Measurements from ENCODE around the gene CEP295NL.
A peak's percentile ranks its signal among the peaks of the same experiment; 100 is the strongest.

CEP295NL gene

DNA sequence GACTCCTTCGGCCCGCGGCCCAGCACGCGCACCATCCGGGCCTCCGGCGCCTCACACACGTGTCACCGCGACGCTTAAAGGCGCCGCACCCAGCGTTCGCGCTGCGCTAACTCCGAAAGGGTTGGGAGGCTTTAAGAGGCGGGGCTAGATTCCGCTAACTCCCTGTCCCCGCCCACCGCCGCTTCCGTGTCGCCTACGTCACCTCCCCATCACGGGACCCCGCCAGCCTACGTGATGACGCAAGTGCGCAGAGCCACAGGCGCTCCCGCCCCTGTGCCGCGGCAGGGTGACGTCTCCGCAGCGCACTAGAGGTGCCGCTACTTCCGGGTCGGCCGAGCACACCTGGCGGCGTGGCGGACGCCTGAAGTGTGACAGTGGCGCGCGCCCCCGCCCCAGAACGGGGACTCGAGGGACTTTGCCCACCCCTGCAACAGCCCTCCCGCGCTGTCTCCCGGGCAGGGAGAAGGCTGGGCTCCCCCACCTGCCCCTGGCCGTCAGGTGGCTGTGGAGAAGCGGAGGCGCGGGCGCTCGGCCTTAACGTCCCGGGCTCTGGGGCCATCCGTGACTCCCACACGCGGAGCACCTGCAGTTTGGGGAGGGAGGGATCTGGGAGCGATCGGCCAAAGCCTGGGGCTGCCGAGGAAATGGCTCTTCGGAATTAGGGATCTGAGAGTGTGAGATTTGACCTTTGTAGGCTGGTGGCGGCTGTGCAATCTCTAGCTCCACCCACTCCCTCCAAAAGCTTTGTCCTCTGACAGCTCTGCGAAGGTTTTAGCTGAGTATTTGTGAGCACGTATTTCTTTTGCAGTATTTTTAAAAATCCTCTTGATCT is 62.0 kb downstream of the CEP295NL start, which contains the start of gene USP36:
USP36 (minus strand) TSS at position 35 of the 832 bp plus-strand sequence. CDS start 4,451 bp downstream, outside the sequence.
- DNase-seq (ENCODE audit: insufficient read length, low spot score) (peak; percentile 95), FAIRE-seq (no peak)
- TF ChIP-seq POLR2A (IDR thresholded peaks at IDR 0.05; ENCODE audit: low read depth, low read length) = peak; percentile 63
